ENCODE data around the gene CDK10.
"Not testable (repeated sequence)": the region's sequence is repeated elsewhere in the genome, so short reads cannot be mapped to it uniquely, and the experiment has no call there.

The CDK10 gene

GRCh38 chr16:89668790-89669158, 17.7 kb upstream of the CDK10 start:
- no peak overlapping the region for H3K4me3 ChIP-seq (ENCODE audit: low read depth, low read length)
- TF ChIP-seq CTCF (IDR thresholded peaks at IDR 0.05; ENCODE audit: low read depth, low read length), result no peak

- no peak for TF ChIP-seq CTCF (IDR thresholded peaks at IDR 0.05; ENCODE audit: low read depth, low read length)
- H3K4me3 ChIP-seq (ENCODE audit: low read depth, low read length), result no peak overlapping the region
Observed at GRCh38 chr16:89669755-89670154, 16.7 kb upstream of the CDK10 start.

DNA sequence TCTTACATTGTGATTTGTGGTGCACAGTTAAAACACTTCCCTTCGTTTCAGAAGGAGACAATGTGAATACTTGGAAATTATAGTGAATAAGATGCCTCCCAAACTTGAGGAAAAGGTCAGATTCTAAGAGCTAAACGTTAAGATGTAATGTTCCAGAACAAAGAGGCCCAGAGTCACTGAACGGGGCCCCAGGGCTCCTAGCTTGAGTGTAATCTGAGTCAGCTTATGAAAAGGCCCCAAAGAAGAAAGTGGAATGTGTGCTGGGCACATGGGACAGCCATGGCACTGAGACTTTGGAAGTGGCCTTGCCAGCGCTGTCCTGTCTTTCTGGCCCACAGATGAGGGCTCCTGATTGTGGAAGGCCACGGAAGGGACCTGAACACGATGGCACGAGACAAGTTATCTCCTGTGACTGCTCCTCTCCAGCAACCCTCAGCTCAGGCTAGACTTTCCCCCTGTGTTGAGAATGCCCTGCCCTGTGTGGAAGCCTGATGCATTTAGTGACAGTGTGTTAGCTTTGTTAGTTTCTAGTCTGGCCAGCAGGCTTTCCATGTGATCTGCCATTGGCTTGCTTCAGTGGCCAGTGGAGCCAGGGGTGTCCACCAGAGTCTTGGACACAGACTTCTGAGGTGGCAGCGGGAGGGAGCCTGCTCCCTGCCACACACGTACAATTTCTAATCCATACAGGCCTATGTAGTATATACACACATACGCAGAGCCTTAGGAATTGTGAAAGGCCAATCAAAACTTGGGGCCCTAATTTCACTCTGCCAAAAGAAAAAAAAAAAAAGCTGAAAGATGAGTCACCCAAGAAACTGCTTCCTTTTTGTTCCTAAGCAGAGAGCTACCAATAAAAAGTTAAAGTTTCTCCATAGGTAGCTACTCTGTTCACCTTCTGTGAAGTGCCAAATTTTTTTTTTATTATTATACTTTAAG, 15.7 kb upstream of the CDK10 start:
- TF ChIP-seq CTCF (IDR thresholded peaks at IDR 0.05; ENCODE audit: low read depth, low read length), result no peak
- H3K4me3 ChIP-seq (ENCODE audit: low read depth, low read length), result no peak overlapping the region

- not testable (repeated sequence) for H3K4me3 ChIP-seq (ENCODE audit: low read depth, low read length)
Observed at GRCh38 chr16:89671565-89671964, 14.9 kb upstream of the CDK10 start.

DNA sequence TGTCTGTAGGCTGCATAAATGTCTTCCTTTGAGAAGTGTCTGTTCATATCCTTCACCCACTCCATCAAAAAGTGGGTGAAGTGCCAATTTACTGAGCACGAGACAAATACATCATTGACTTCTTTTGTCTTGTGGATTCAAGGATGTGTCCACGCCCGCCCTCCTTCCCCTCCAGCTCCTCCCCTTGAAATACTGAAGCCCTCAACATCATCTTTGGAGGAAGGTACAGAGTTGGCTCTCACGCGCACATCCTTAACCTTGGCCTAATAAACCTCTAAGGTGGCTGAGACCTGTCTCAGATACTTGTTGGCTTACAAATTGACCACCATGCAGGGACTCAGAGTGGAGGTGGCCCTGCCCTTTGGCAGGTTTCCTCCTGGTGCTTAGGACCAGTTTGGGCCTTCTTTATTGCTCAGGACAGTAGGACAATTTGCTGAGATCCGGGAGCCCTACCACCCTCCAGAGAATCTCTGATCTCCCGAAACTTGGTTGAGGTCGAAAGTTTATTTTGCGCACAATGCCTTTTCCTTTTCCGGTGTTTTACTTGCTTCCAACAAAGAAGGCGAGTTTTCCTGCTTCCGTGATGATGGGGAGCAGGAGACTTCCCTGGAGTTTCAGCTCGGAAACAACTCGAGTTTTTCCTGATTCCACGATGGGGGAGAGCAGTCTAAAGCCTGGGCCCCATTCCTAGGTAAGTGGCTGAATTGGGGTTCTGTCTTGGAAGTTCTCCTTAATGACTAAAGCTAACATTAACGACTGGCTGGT, 14.1 kb upstream of the CDK10 start:
- no peak overlapping the region for H3K4me3 ChIP-seq (ENCODE audit: low read depth, low read length)
- TF ChIP-seq CTCF (IDR thresholded peaks at IDR 0.05; ENCODE audit: low read depth, low read length), result no peak

DNA sequence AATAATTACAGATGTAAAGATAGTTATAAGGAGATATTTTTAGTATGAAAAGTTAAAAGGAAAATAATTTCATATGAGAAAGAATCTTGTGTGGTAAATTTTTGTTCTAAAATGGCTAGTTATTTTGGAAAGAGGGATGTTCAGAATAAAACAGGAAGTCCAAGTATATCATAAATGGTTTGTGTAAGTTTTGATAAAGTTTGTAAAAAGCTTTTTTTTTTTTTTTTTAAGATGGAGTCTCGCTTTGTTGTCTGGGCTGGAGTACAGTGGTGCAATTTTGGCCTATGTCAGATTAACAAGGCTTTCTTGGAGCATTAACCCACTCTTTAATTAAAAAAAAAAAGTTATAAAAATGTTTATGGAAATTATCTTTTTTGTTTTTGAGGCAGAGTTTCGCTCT, 8.2 kb upstream of the CDK10 start:
- H3K4me3 ChIP-seq (ENCODE audit: low read depth, low read length), result no peak overlapping the region
- no peak for TF ChIP-seq CTCF (IDR thresholded peaks at IDR 0.05; ENCODE audit: low read depth, low read length)

GRCh38 chr16:89685916-89686315, 573 bp upstream of the CDK10 start:
- no peak for TF ChIP-seq CTCF (IDR thresholded peaks at IDR 0.05; ENCODE audit: low read depth, low read length)
- no peak overlapping the region for H3K4me3 ChIP-seq (ENCODE audit: low read depth, low read length)

Data from WI38 (cell line).